GM18868 (cell line): Measurements from ENCODE around the gene FKBP4.

Experiments used
- ATAC-seq: cut with Tn5 transposase; IDR thresholded peaks from one replicate; pipeline ENCODE4 v1.9.1; 2021; ENCODE audit warnings: mild to moderate bottlenecking, moderate library complexity; ENCODE audit not compliant: unreplicated experiment

FKBP4 gene

GRCh38 chr12:2842948-2843347 is 48.2 kb downstream of the FKBP4 start:
- ATAC-seq, result no peak

DNA sequence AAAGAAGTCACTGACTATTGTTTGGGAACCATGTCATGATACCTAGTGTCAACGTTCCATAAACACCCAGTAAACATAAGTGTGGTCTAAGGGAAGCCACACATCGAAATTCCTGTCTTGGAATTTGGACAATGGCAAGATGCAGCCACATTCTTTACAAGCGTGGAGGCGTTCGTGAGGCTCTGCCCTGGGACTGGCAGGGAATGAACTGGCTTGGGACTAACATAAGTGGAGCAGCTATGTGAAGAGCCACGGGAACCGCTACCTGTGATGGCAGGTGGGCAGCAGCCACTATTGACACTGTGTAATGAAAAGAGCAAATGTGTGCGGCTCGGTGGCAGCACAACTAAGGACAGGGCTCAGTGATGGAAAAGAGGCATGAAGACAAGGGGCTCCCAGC is 50.0 kb downstream of the FKBP4 start:
- ATAC-seq, result no peak

GRCh38 chr12:2845280-2845679 is 50.5 kb downstream of the FKBP4 start:
- ATAC-seq, result no peak

- no peak for ATAC-seq
Measured at GRCh38 chr12:2851931-2852330, 57.2 kb downstream of the FKBP4 start.

DNA sequence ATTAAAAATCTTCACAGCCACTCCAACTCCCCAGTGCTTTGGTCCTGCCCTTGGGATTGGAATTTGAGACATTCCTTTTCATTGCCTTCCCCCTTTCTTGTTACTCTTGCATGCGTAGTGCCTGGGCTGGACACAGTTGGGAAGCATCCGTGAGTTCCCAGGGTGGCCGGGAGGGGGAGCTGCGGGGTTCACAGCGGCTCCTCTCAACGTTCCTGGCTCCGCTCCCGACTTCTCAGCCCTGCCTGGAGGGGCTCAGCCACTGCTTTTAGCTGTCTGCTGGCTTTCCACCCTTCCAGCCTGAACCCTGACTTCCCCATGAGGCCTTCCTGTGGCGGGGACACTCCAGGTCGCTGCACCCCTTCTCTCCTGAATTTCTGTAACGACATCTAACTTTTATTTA is 58.9 kb downstream of the FKBP4 start:
- ATAC-seq, result no peak
